Measurements from ENCODE around the gene ALOX15. TPM values are rescaled to one million over a fixed set of nuclear protein-coding genes. Genes with fewer than 3 reads are reported as not detected.
"Not testable (repeated sequence)": the region's sequence is repeated elsewhere in the genome, so short reads cannot be mapped to it uniquely, and the experiment has no call there.

ALOX15 gene
- total RNA-seq, 3 donors from 2014 or later (not counting 1 experiment from before 2014, with no cell fraction given): not detected

- H3K36me3 ChIP-seq (ENCODE audit: control insufficient read depth, insufficient read depth, low read length); H3K9me3 Mint-ChIP-seq; H3K36me3 Mint-ChIP-seq; intact Hi-C loops (cut with micrococcal nuclease); H3K27ac ChIP-seq (ENCODE audit: low read length); H3K27ac Mint-ChIP-seq; H3K9me3 ChIP-seq (ENCODE audit: control insufficient read depth, insufficient read depth, low read length); H3K4me3 Mint-ChIP-seq; H3K4me3 ChIP-seq (ENCODE audit: low read length): not testable (repeated sequence)
- Histone ChIP-seq H3K27me3 (ENCODE audit: control insufficient read depth, insufficient read depth, low read length) (peaks cover 20% of the 10 kb centered on the region), H3K4me1 (ENCODE audit: control insufficient read depth, insufficient read depth, low read length) (peaks cover 27% of the 10 kb centered on the region)
- Mint-ChIP-seq H3K4me1 (peaks cover 0 to 22% of the 10 kb centered on the region in 2 donors), H3K27me3 (ENCODE audit: low read depth in 2 of 2) (peaks cover 55 to 72% of the 10 kb centered on the region in 2 donors)
- ATAC-seq: peak in 1 of 3 donors; percentile 29
- DNase-seq: peak in 1 of 2 donors; percentile 42
- WGBS (ENCODE audit: insufficient coverage): 6% methylated on average over 23 of the region's 56 CpGs
Measured at GRCh38 chr17:4639301-4640059, 2.0 kb downstream of the ALOX15 start.

DNA sequence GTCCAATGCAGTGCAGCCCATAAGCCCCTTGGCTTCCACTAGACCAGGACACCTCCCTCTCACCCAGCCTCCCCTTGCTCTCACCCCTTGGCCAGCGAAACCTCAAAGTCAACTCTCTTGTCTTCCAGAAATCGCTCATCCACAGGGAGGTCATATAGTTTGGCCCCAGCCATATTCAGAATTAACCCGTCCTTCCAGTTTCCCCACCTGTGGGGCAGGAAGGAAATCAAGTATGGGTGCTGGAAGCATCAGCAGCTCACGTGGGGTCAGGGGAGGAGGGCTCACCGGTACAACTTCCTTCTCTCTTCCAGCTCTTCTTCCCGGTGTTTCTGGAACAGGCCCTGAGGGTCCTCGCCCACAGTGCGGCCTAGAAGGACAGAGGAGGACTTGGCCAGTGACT, 2.7 kb downstream of the ALOX15 start:
- H3K9me3 ChIP-seq (ENCODE audit: control insufficient read depth, insufficient read depth, low read length); DNase-seq; ATAC-seq; H3K4me3 Mint-ChIP-seq; H3K36me3 ChIP-seq (ENCODE audit: control insufficient read depth, insufficient read depth, low read length); H3K27ac ChIP-seq (ENCODE audit: low read length); H3K9me3 Mint-ChIP-seq; H3K36me3 Mint-ChIP-seq; H3K4me3 ChIP-seq (ENCODE audit: low read length); H3K27ac Mint-ChIP-seq; intact Hi-C loops (cut with micrococcal nuclease): not testable (repeated sequence)
- 46% methylated on average over 7 of the region's 8 CpGs for WGBS (ENCODE audit: insufficient coverage)
- Mint-ChIP-seq H3K27me3 (ENCODE audit: low read depth in 2 of 2) (peaks cover 53 to 75% of the 10 kb centered on the region in 2 donors), H3K4me1 (peaks cover 0 to 22% of the 10 kb centered on the region in 2 donors)
- Histone ChIP-seq H3K4me1 (ENCODE audit: control insufficient read depth, insufficient read depth, low read length) (peaks cover 27% of the 10 kb centered on the region), H3K27me3 (ENCODE audit: control insufficient read depth, insufficient read depth, low read length) (peaks cover 20% of the 10 kb centered on the region)

DNA sequence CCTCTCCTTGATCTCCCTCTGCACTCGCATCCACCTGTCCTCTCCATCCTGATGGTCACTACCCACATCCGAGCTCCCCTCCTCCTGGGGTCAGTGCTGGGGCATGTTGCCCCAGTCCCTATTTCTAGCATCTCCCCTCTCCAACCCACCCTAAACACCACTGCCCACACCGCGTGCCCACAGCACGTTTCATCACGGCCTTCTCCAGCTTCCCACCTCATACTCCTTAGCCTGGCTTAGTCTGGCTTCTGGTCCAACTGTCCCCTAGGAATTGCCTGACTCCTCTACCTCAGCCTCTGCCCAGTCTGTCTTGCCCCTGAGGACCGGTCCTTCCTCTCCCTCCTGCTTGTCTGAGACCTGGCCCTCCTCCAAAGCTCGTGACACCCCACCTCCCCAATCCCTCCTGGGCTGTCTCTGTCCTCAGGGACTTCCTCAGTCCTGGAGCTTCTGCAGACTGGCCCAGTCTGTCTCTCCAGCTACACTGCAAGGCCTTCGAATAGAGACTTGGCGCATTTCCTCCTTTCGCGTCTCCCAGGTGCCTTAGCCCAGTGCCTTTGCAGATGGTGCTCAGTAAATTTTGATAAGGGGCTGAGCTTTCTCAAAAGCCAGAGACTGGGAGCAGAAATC, 4.9 kb downstream of the ALOX15 start:
- whole genome bisulfite sequencing (ENCODE audit: insufficient coverage): 39% methylated on average over 12 of the region's 12 CpGs
- peaks cover 52 to 63% of the 10 kb centered on the region in 2 donors for H3K27me3 Mint-ChIP-seq (ENCODE audit: low read depth in 2 of 2)
- no peak for TF ChIP-seq CTCF (IDR thresholded peaks at IDR 0.05)
- H3K9me3 Mint-ChIP-seq: no peaks in the 10 kb centered on the region
- Histone ChIP-seq H3K27me3 (ENCODE audit: control insufficient read depth, insufficient read depth, low read length) (peaks cover 14% of the 10 kb centered on the region), H3K9me3 (ENCODE audit: control insufficient read depth, insufficient read depth, low read length) (no peaks in the 10 kb centered on the region), H3K27ac (ENCODE audit: low read length) (no peak overlapping the region), H3K4me1 (ENCODE audit: control insufficient read depth, insufficient read depth, low read length) (peaks cover 27% of the 10 kb centered on the region), H3K36me3 (ENCODE audit: control insufficient read depth, insufficient read depth, low read length) (no peaks in the 10 kb centered on the region), H3K4me3 (ENCODE audit: low read length) (no peak overlapping the region)
- no peak overlapping the region for H3K27ac Mint-ChIP-seq
- H3K4me1 Mint-ChIP-seq: peaks cover 0 to 22% of the 10 kb centered on the region in 2 donors
- intact Hi-C loops (cut with micrococcal nuclease): no loop called here
- H3K36me3 Mint-ChIP-seq: no peaks in the 10 kb centered on the region
- H3K4me3 Mint-ChIP-seq: no peak overlapping the region
- DNase-seq: no peak
- no peak for ATAC-seq

DNA sequence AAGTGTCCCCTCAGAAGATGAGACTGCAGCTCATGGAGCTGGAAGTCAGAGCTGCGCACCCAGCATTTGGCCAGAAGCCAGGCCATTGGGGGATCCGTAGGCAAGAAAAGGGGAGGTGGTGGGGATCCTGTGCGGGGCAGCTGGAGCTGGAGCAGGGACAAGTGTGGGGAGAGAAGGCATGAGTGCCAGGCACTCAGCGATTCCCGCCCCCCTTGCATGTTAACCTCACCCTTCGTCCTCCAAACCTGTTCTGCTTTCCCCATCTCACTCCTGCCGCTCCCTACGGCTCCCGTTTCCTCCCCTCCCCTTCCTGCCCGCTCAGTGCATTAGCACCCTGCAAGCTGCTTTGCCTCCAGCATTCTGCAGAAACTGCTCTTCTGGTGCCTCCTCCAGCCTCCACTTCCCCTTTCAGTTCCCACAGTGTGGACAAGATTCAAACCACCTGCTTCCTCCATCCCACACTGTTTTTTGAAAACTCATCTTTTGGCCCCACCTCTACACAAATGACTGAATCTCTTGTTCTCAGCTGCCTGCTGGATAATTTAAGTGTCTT, 5.6 kb downstream of the ALOX15 start:
- no peak for TF ChIP-seq CTCF (IDR thresholded peaks at IDR 0.05)
- Mint-ChIP-seq H3K9me3 (no peaks in the 10 kb centered on the region), H3K36me3 (no peaks in the 10 kb centered on the region), H3K4me3 (no peak overlapping the region), H3K27me3 (ENCODE audit: low read depth in 2 of 2) (peaks cover 51 to 60% of the 10 kb centered on the region in 2 donors), H3K4me1 (peaks cover 0 to 22% of the 10 kb centered on the region in 2 donors), H3K27ac (no peak overlapping the region)
- H3K36me3 ChIP-seq (ENCODE audit: control insufficient read depth, insufficient read depth, low read length): no peaks in the 10 kb centered on the region
- intact Hi-C loops (cut with micrococcal nuclease): no loop called here
- H3K27ac ChIP-seq (ENCODE audit: low read length): no peak overlapping the region
- DNase-seq (no peak), ATAC-seq (no peak)
- H3K27me3 ChIP-seq (ENCODE audit: control insufficient read depth, insufficient read depth, low read length): peaks cover 9% of the 10 kb centered on the region
- no peaks in the 10 kb centered on the region for H3K9me3 ChIP-seq (ENCODE audit: control insufficient read depth, insufficient read depth, low read length)
- under 1% methylated on average over 10 of the region's 10 CpGs for WGBS (ENCODE audit: insufficient coverage)
- H3K4me1 ChIP-seq (ENCODE audit: control insufficient read depth, insufficient read depth, low read length): peaks cover 27% of the 10 kb centered on the region
- H3K4me3 ChIP-seq (ENCODE audit: low read length): no peak overlapping the region
